NCI-H2196 treated with DMSO at 0.1 percent for 48 hours (cell line): Measurements from ENCODE around the gene ALKBH3.

Experiments
- DNase-seq: peaks from one replicate; lab custom pipeline; 2025; ENCODE audit not compliant: unreplicated experiment; lab: John Stamatoyannopoulos, UW

The ALKBH3 gene

DNA sequence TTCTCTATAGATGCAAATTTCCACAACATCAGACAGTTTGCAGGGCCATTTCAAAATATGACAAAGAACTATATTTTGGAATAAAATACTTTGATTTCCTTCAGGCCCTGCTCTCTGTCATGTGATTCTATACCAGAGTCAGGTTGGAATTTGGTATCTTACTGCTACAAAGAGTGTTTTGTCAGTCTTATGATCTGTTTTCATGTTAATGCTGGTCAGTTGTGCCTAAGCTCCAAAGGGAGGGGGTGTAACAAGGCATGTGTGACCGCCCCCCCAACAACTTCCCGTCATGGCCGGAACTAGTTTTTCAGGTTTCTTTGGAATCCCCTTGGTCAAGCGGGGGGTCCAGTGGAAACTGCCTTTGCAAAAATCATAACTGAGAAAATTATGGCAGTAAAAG is 76.9 kb downstream of the ALKBH3 start:
- DNase-seq: no peak

DNA sequence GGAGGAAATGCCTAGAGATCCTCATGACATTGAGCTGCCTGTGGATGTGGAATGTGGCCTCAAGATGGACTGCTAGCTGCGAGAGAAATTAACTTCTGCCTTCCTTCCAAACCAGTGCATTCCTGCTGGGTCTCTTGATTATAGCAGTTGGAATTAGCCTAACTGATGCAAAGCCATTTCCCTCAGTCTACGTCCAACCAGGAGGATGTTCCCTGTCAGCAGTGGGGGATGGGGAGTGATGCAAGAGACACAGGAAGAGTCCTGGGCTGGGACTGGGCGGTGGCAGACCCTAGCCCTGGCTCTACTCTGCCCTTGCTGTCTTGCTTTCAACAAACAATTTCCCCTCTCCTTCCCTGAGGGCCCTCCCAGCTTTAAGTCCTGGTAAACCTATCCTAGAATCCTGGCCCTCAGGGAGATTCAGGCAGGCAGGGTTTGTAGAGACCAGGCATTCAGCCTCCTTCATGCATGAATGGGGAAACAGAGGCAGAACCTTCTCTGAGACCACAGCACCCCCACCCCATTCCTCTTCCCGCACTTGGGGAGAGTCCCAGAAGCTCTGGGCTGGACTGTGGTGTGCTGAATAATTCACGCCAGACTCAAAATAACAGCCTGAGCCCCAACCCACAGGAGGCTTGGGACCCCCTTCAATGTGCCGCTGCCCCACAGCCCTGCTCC is 78.8 kb downstream of the ALKBH3 start:
- no peak for DNase-seq

DNA sequence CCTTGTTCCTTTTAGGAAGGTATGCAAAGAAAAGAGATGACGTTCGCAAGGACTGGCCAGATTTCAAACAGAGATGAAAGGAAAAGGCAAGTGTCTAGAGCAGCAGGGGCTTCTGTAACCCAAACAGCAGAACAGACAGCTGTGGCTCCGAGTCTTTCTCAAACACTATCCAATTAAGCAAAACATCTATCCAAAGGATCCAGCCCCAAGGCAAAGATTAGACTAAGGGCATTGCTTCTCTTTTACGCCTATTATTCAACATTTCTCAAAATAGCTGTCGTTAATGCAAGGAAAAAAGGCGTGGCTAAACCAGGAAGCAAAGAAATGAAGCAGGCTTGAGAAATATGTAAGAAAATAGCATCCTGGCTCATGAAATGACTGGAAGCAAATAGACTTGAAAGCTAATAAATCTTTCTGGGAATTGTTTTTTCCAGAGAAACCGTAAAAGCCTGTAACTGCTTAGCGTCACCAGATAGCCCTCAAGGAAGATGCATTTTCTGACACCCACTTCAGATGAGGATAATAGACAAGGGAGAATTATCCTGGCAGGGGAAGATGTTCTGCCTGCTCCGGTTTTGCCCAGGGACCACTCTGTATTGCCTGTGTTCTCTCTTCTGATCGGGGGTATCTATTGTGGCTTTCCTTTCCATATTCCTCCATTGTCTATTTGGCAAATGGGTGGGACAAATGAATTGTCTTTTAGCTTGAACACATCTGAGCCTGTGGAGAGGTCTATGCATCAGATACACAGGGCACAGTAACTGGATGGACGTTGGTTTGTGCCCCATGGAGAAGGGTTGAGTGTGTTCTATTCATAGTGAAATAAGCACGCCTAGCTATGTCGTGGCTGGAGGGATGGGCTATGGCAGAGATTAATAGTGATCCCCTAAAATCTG is 82.0 kb downstream of the ALKBH3 start:
- DNase-seq: no peak

DNA sequence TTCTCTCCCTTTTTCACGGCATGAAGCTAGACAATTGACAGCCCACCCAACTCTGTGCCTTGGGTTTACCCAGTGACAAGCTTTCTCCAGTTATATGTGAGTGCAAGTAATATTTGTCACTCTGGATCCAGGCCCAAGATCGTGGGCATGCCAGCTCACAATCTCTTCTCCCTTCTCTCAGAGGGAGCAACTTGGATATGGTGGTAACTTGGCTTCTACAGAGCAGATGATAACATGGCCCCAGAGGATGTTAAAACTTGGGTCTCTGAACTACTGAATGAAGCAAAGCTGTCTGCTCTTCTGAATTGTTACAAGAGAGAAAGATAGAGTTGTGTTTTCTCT is 82.6 kb downstream of the ALKBH3 start:
- no peak for DNase-seq

DNA sequence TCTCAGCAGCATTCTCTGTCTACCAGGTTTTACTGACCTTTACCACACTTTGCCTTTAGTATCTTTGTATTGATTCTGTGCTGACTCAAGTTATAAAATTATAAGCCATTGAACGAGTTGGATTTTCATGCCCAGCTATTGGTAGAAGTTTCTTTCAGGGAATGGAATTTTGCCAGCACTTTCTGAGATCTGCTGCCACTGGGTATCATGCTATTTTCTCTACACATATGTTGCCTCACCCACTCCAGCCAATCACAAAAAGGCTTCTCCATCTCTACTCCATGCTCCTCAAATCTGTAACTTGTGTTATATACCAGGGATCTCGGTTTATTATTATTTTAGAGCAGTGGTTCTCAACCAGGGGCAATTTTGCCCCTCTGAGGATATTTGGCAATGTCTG is 87.0 kb downstream of the ALKBH3 start:
- no peak for DNase-seq

DNA sequence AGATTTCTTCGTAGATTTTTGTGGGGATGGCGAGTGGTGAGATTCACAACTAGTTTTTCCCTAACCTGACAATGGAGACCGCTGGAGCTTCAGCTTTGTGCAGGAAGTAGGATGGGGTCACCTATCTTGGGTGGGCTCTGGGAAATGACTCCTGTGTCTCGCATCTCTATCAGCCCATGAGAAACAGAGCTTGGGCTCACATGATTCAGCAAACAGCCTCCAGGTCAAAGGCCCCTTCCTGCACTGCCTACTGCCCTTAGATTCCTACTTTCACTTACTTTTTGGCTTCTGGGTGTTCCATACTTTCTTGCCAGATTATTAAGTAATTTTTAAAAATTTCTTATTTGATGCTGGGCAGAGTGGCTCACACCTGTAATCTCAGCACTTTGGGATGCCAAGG is 88.1 kb downstream of the ALKBH3 start:
- no peak for DNase-seq

DNA sequence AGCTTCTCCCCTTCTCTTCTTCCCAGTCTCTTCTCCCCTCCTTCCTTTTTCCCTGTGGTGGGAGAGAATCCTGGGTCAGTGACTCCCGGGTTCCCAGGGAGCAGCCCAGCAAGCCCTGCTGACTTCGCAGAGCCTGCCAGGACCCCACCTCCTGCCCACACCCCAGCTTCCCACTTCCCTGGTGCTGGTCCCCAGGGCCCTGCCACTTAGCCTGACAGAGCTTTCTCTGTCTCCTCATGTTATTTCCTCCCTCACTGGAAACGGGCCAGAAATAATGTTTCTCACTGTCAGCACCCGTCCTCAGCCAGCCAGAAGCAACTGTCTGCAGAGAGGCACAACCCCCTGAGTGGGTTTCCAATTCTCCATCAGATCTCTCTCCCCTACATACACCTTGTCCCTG is 88.9 kb downstream of the ALKBH3 start:
- DNase-seq: no peak
